ENCODE data around the gene PCSK7. TPM values are rescaled to one million over a fixed set of nuclear protein-coding genes. Genes with fewer than 3 reads are reported as not detected.

PCSK7 gene
- total RNA-seq, 2 donors from 2014 or later, result 41.4 to 90.2 TPM

GRCh38 chr11:117256573-117256972, 24.7 kb upstream of the PCSK7 start:
- H3K36me3 ChIP-seq, result peaks cover 13% of the 10 kb centered on the region
- H3K27ac ChIP-seq, result no peak overlapping the region
- no peaks in the 10 kb centered on the region for H3K9me3 ChIP-seq
- no peaks in the 10 kb centered on the region for H3K4me1 ChIP-seq (ENCODE audit: control insufficient read depth in 1 of 2, low read depth in 2 of 2)
- ATAC-seq (ENCODE audit: insufficient number of reproducible peaks, low FRiP score, low read depth) (no peak), DNase-seq (ENCODE audit: low spot score) (no peak)
- no peak overlapping the region for H3K4me3 ChIP-seq
- TF ChIP-seq, protein P1, sequence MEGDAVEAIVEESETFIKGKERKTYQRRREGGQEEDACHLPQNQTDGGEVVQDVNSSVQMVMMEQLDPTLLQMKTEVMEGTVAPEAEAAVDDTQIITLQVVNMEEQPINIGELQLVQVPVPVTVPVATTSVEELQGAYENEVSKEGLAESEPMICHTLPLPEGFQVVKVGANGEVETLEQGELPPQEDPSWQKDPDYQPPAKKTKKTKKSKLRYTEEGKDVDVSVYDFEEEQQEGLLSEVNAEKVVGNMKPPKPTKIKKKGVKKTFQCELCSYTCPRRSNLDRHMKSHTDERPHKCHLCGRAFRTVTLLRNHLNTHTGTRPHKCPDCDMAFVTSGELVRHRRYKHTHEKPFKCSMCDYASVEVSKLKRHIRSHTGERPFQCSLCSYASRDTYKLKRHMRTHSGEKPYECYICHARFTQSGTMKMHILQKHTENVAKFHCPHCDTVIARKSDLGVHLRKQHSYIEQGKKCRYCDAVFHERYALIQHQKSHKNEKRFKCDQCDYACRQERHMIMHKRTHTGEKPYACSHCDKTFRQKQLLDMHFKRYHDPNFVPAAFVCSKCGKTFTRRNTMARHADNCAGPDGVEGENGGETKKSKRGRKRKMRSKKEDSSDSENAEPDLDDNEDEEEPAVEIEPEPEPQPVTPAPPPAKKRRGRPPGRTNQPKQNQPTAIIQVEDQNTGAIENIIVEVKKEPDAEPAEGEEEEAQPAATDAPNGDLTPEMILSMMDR (IDR thresholded peaks at IDR 0.05), result no peak
- H3K27me3 ChIP-seq (replicated peaks; ENCODE audit: insufficient read depth), result no peaks in the 10 kb centered on the region

DNA sequence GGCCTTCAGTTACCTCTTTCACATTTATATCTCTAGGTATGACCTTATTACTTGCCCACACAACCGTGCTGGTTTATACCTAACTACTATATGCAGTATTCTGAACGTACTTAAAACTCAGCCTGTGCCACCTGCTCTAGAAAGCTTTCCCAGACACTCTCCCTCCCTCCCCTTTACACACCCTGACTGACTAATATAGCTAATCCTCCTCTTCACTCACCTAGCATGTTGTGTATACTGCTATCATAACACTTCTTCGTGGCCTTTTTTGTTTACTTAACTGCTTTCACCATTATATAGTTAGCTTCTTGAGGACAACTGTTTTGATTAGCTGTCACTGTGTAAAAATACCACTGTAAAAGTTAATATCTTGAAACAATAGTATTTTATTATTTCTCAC, 24.1 kb upstream of the PCSK7 start:
- TF ChIP-seq, protein P1 (IDR thresholded peaks at IDR 0.05), result no peak
- Histone ChIP-seq H3K27ac (no peak overlapping the region), H3K9me3 (no peaks in the 10 kb centered on the region), H3K27me3 (replicated peaks; ENCODE audit: insufficient read depth) (no peaks in the 10 kb centered on the region), H3K4me3 (no peak overlapping the region), H3K36me3 (peaks cover 13% of the 10 kb centered on the region), H3K4me1 (ENCODE audit: control insufficient read depth in 1 of 2, low read depth in 2 of 2) (no peaks in the 10 kb centered on the region)
- no peak for DNase-seq (ENCODE audit: low spot score)
- no peak for ATAC-seq (ENCODE audit: insufficient number of reproducible peaks, low FRiP score, low read depth)

DNA sequence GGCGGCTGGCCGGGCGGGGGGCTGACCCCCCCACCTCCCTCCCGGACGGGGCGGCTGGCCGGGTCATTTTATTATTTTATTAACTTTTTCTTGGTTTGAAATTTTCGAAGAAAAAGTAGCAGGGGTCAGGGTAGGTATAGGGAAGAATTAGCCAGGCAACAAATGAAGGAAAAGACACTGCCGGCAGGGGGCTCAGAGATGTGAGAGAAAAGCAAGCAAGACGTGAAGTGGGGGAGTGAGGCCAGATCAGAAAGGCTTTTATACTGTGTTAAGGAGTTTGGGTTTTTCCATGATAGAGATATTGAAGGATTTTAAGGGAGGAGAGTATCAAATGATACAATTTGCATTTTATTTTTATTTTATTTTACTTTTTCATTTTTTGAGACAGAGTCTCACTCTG, 19.6 kb upstream of the PCSK7 start:
- ATAC-seq (ENCODE audit: insufficient number of reproducible peaks, low FRiP score, low read depth) (no peak), DNase-seq (ENCODE audit: low spot score) (no peak)
- Histone ChIP-seq H3K9me3 (no peaks in the 10 kb centered on the region), H3K4me3 (no peak overlapping the region), H3K27me3 (replicated peaks; ENCODE audit: insufficient read depth) (no peaks in the 10 kb centered on the region), H3K27ac (no peak overlapping the region), H3K36me3 (peaks cover 33% of the 10 kb centered on the region), H3K4me1 (ENCODE audit: control insufficient read depth in 1 of 2, low read depth in 2 of 2) (no peaks in the 10 kb centered on the region)
- TF ChIP-seq, protein P1 (IDR thresholded peaks at IDR 0.05), result no peak

- no peak overlapping the region for H3K27ac ChIP-seq
- DNase-seq (ENCODE audit: low spot score) (no peak), ATAC-seq (ENCODE audit: insufficient number of reproducible peaks, low FRiP score, low read depth) (no peak)
- H3K4me3 ChIP-seq, result no peak overlapping the region
- H3K27me3 ChIP-seq (replicated peaks; ENCODE audit: insufficient read depth), result no peaks in the 10 kb centered on the region
- no peaks in the 10 kb centered on the region for H3K9me3 ChIP-seq
- no peaks in the 10 kb centered on the region for H3K4me1 ChIP-seq (ENCODE audit: control insufficient read depth in 1 of 2, low read depth in 2 of 2)
- peaks cover 51% of the 10 kb centered on the region for H3K36me3 ChIP-seq
- TF ChIP-seq, protein P1 (IDR thresholded peaks at IDR 0.05), result no peak
These were observed 17.7 kb upstream of the PCSK7 start for GRCh38 chr11:117249571-117249970.

DNA sequence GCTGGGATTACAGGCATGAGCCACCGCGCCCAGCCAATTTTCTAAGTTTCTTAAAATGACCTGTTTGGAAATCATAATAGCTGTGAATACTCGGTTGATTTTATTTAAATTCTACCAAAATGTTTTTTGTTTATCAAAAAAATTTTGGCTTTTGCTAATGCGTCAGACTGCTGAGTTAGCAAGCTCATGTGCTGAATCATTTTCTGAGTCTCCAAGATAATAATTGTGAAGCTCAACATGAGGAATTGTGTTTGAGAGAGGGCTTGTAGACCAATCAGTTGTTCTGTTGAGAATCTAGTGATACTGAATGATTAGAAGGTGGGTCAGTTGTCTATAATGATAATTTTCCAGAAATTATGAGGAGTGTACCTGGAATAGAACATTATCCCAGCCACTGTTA, 16.5 kb upstream of the PCSK7 start:
- DNase-seq (ENCODE audit: low spot score) (no peak), ATAC-seq (ENCODE audit: insufficient number of reproducible peaks, low FRiP score, low read depth) (no peak)
- H3K36me3 ChIP-seq, result peaks cover 53% of the 10 kb centered on the region
- H3K27ac ChIP-seq, result no peak overlapping the region
- no peaks in the 10 kb centered on the region for H3K27me3 ChIP-seq (replicated peaks; ENCODE audit: insufficient read depth)
- H3K4me1 ChIP-seq (ENCODE audit: control insufficient read depth in 1 of 2, low read depth in 2 of 2), result no peaks in the 10 kb centered on the region
- TF ChIP-seq, protein P1 (IDR thresholded peaks at IDR 0.05), result no peak
- H3K9me3 ChIP-seq, result no peaks in the 10 kb centered on the region
- no peak overlapping the region for H3K4me3 ChIP-seq

Data from thoracic aorta (tissue), 2 donors.